SIG-M5 treated with dmso at 0.1 percent for 504 hours (cell line): Measurements from ENCODE around the gene YWHAQ.

Experiments used
- DNase-seq: peaks from one replicate; lab custom pipeline; 2025; ENCODE audit not compliant: unreplicated experiment; lab: John Stamatoyannopoulos, UW

The YWHAQ gene

GRCh38 chr2:9552219-9553178, 78.3 kb downstream of the YWHAQ start:
- peak; percentile 97 for DNase-seq

GRCh38 chr2:9550859-9551391, 79.9 kb downstream of the YWHAQ start:
- DNase-seq, result peak; percentile 62

GRCh38 chr2:9549420-9549819, 81.4 kb downstream of the YWHAQ start:
- no peak for DNase-seq

GRCh38 chr2:9548506-9548905, 82.3 kb downstream of the YWHAQ start:
- DNase-seq, result no peak

- DNase-seq, result no peak
These were observed 83.4 kb downstream of the YWHAQ start for GRCh38 chr2:9547262-9547991.

GRCh38 chr2:9545502-9545901, 85.3 kb downstream of the YWHAQ start:
- no peak for DNase-seq

GRCh38 chr2:9543557-9543956, 87.2 kb downstream of the YWHAQ start:
- no peak for DNase-seq

GRCh38 chr2:9539531-9539930, 91.3 kb downstream of the YWHAQ start:
- peak; percentile 49 for DNase-seq

- peak; percentile 97 for DNase-seq
These were observed 92.7 kb downstream of the YWHAQ start for GRCh38 chr2:9538000-9538507.

- no peak for DNase-seq
These were observed 94.3 kb downstream of the YWHAQ start for GRCh38 chr2:9536504-9536903.

- DNase-seq, result peak; percentile 9
These were observed 95.6 kb downstream of the YWHAQ start for GRCh38 chr2:9535177-9535576.
